ENCODE measurements around the gene CHRNA1. TPM values are rescaled to one million over a fixed set of nuclear protein-coding genes. Genes with fewer than 3 reads are reported as not detected.
A peak's percentile ranks its signal among the peaks of the same experiment; 100 is the strongest.

Gene CHRNA1
- total and polyA plus RNA-seq, 9 of the 15 experiments (the other 6 are each of a cell fraction or from before 2014, with no cell fraction given) = not detected

DNA sequence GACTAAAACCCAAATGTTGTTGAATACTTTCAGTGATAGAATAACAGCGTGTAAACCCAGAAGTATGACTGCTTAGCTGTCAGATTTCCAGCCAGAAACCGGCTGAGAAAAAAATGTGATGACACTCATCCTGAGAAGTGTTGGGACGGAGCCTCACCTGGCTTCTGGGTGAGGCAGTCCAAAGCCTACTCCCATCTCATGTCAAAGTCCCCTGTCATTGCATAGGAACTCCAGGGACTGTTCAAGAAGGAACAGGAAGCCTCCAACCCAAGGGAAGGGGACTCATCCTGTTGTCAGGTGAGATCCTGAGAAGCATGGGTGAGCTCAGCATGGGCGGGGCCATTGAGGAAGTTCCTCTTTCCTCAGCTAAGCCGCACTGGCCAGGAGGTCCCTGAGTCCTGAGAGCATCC is 11.3 kb upstream of the CHRNA1 start:
- H3K9me3 ChIP-seq (replicated peaks; ENCODE audit: control insufficient read depth, insufficient read depth, low read depth, low read length) = no peaks in the 10 kb centered on the region
- H3K4me1 ChIP-seq (replicated peaks in 1 of 2; ENCODE audit: control insufficient read depth in 2 of 2, insufficient read depth in 2 of 2, low read length in 2 of 2) = no peaks in the 10 kb centered on the region
- ChIA-PET POLR2A (interaction anchor here (0.8 to 1.0 kb wide), 2 partner anchors 17 to 66 kb away, joined by 3 to 5 read pairs; no protein-coding TSS in a partner anchor), CTCF (ENCODE audit: low intra/inter-chr PET ratio) (no interaction called here)
- WGBS (ENCODE audit: insufficient coverage, low coverage, missing lambda C conversion rate) = 2% methylated on average over 5 of the region's 5 CpGs
- no peak for FAIRE-seq
- H4K20me1 ChIP-seq (replicated peaks; ENCODE audit: control insufficient read depth, insufficient read depth, low read length) = 0 out of 2 replicates have a peak, but pooled peaks cover 7% of the 10 kb centered on the region
- intact Hi-C loops (cut with micrococcal nuclease) (no loop called here), in situ Hi-C loops (cut with MboI) (loop anchor here (10.0 kb wide), 1 partner anchor 209 kb away; no protein-coding TSS in a partner anchor)
- peaks cover 6 to 29% of the 10 kb centered on the region in 2 experiments; a peak in 4 of 5 replicates for H3K27me3 ChIP-seq (ENCODE audit: control insufficient read depth in 2 of 2, insufficient read depth in 2 of 2, low read length in 2 of 2)
- H3K27ac ChIP-seq (ENCODE audit: extremely low read depth, low read depth, low read length) = no peak overlapping the region
- H3K9me1 ChIP-seq (ENCODE audit: control insufficient read depth, insufficient read depth, low read length) = no peaks in the 10 kb centered on the region
- H2AFZ ChIP-seq (ENCODE audit: low read depth, low read length) = no peak overlapping the region
- no peak overlapping the region for H3K9ac ChIP-seq (ENCODE audit: insufficient read depth in 1 of 2, low read depth in 2 of 2, low read length in 2 of 2)
- TF ChIP-seq CTBP1 (IDR thresholded peaks at IDR 0.05; ENCODE audit: borderline replicate concordance) (peak; percentile 64; the same call in 1 of the 2 replicates), MEIS2 (IDR thresholded peaks at IDR 0.05; ENCODE audit: partially characterized antibody) (no peak)
- H3K4me3 ChIP-seq = no peak overlapping the region
- ATAC-seq = peak; percentile 34; the same call in 2 of the 3 replicates
- DNase-seq (ENCODE audit: extremely low read depth in 1 of 4, low spot score in 3 of 4) = peak in 1 of 4 experiments; percentile 10
- no peak overlapping the region for H3K4me2 ChIP-seq (ENCODE audit: insufficient read depth, low read length)
- no peaks in the 10 kb centered on the region for H3K36me3 ChIP-seq (ENCODE audit: control insufficient read depth, insufficient read depth, low read length)
- no TSS peak for BruUV-seq (replicated peaks)
- H3K79me2 ChIP-seq (ENCODE audit: control insufficient read depth, insufficient read depth, low read length) = no peaks in the 10 kb centered on the region

DNA sequence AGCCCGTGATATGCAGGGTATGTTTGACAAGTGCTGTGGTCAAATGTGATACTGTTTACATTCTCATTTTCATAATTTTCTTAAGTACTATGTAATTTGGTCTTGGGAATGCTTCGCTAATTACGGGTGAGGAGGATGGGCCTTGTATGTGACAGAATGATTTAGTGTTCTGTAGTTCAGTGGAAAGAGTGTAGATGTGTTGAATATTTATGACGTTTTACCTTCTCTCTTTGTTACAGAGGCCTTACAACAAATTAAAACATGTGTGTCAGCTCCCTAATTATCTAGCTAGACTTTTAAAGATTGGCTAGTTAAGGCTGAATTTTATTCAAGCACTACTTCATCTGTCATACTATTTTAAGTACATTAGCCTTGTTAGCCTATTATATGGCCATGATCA is 10.6 kb upstream of the CHRNA1 start:
- 1% methylated on average over 4 of the region's 4 CpGs for WGBS (ENCODE audit: insufficient coverage, low coverage, missing lambda C conversion rate)
- no TSS peak for BruUV-seq (replicated peaks)

More for the DNA sequence above, 10.6 kb upstream of the CHRNA1 start:
- 0 out of 2 replicates have a peak, but pooled peaks cover 7% of the 10 kb centered on the region for H4K20me1 ChIP-seq (replicated peaks; ENCODE audit: control insufficient read depth, insufficient read depth, low read length)
- peaks cover 6 to 26% of the 10 kb centered on the region in 2 experiments; a peak in 4 of 5 replicates for H3K27me3 ChIP-seq (ENCODE audit: control insufficient read depth in 2 of 2, insufficient read depth in 2 of 2, low read length in 2 of 2)
- no peaks in the 10 kb centered on the region for H3K9me3 ChIP-seq (replicated peaks; ENCODE audit: control insufficient read depth, insufficient read depth, low read depth, low read length)
- no peaks in the 10 kb centered on the region for H3K9me1 ChIP-seq (ENCODE audit: control insufficient read depth, insufficient read depth, low read length)
- H3K27ac ChIP-seq (ENCODE audit: extremely low read depth, low read depth, low read length) = no peak overlapping the region
- ChIA-PET POLR2A (interaction anchor here (1.0 kb wide), 1 partner anchor 18 kb away, joined by 5 read pairs; no protein-coding TSS in a partner anchor), CTCF (ENCODE audit: low intra/inter-chr PET ratio) (no interaction called here)
- H3K79me2 ChIP-seq (ENCODE audit: control insufficient read depth, insufficient read depth, low read length) = no peaks in the 10 kb centered on the region
- no peak overlapping the region for H2AFZ ChIP-seq (ENCODE audit: low read depth, low read length)
- H3K9ac ChIP-seq (ENCODE audit: insufficient read depth in 1 of 2, low read depth in 2 of 2, low read length in 2 of 2) = no peak overlapping the region
- intact Hi-C loops (cut with micrococcal nuclease) (loop anchor here (5.0 kb wide), 2 partner anchors 507 to 1322 kb away; partner anchors contain the start of gene HOXD12), in situ Hi-C loops (cut with MboI) (loop anchor here (10.0 kb wide), 1 partner anchor 210 kb away; no protein-coding TSS in a partner anchor)
- no peak for ATAC-seq
- H3K4me3 ChIP-seq = no peak overlapping the region
- TF ChIP-seq MNT (conservative IDR thresholded peaks at IDR 0.05) = no peak
- TF ChIP-seq, protein P1, sequence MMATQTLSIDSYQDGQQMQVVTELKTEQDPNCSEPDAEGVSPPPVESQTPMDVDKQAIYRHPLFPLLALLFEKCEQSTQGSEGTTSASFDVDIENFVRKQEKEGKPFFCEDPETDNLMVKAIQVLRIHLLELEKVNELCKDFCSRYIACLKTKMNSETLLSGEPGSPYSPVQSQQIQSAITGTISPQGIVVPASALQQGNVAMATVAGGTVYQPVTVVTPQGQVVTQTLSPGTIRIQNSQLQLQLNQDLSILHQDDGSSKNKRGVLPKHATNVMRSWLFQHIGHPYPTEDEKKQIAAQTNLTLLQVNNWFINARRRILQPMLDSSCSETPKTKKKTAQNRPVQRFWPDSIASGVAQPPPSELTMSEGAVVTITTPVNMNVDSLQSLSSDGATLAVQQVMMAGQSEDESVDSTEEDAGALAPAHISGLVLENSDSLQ (IDR thresholded peaks at IDR 0.05) = peak; percentile 61
- TF ChIP-seq MEIS2 (IDR thresholded peaks at IDR 0.05; ENCODE audit: partially characterized antibody) = peak; percentile 31
- no peak for TF ChIP-seq ELF4 (CRISPR knock-in tag; IDR thresholded peaks at IDR 0.05)
- no peak for TF ChIP-seq PTTG1 (tag; IDR thresholded peaks at IDR 0.05; ENCODE audit: low read depth)
- TF ChIP-seq, protein P2, sequence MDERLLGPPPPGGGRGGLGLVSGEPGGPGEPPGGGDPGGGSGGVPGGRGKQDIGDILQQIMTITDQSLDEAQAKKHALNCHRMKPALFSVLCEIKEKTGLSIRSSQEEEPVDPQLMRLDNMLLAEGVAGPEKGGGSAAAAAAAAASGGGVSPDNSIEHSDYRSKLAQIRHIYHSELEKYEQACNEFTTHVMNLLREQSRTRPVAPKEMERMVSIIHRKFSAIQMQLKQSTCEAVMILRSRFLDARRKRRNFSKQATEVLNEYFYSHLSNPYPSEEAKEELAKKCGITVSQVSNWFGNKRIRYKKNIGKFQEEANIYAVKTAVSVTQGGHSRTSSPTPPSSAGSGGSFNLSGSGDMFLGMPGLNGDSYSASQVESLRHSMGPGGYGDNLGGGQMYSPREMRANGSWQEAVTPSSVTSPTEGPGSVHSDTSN (CRISPR knock-in tag; IDR thresholded peaks at IDR 0.05; ENCODE audit: low read depth) = no peak
- TF ChIP-seq, protein P2 (tag; conservative IDR thresholded peaks at IDR 0.05; ENCODE audit: low read depth) = peak; percentile 34; the same call in 1 of the 2 replicates
- no peak for DNase-seq (ENCODE audit: extremely low read depth in 1 of 4, low spot score in 3 of 4)
- no peaks in the 10 kb centered on the region for H3K4me1 ChIP-seq (replicated peaks in 1 of 2; ENCODE audit: control insufficient read depth in 2 of 2, insufficient read depth in 2 of 2, low read length in 2 of 2)
- FAIRE-seq = no peak
- H3K4me2 ChIP-seq (ENCODE audit: insufficient read depth, low read length) = no peak overlapping the region
- H3K36me3 ChIP-seq (ENCODE audit: control insufficient read depth, insufficient read depth, low read length) = no peaks in the 10 kb centered on the region

All from K562 (cell line).